K562 (cell line): ENCODE results near the gene RAP1GAP2. TPM values are rescaled to one million over a fixed set of nuclear protein-coding genes. Genes with fewer than 3 reads are reported as not detected.

Experiments
- ATAC-seq: fragments of 200-7000 bp; cut with Tn5 transposase; 3 replicates; pipeline ENCODE4 v1.9.1; 2020; ENCODE audit warnings: moderate library complexity
- BruUV-seq: library from RNA; stranded (reverse); fragments of 400-500 nt; replicated peaks from 2 replicates; lab custom pipeline; 2021; lab: Mats Ljungman, UMichigan
- CTCF ChIA-PET: fragments of 300-600 bp; formaldehyde crosslinking; extraction: SDS; loops from one replicate; lab custom pipeline; 2021; ENCODE audit warnings: low intra/inter-chr PET ratio; lab: Yijun Ruan, JAX
- POLR2A ChIA-PET: fragments of 300-600, 350-650 bp; sonication (Branson Sonifier 250); formaldehyde crosslinking; extraction: SDS; loops from one replicate; lab custom pipeline; 2021; ENCODE audit warnings: antibody characterized with exemption, inconsistent platforms; lab: Yijun Ruan, JAX
- DNase-seq, 4 experiments: peaks; one replicate each; pipeline versions ENCODE4 v3.0.0 to v3.0.0-alpha.2; 2011 to 2018; ENCODE audit warnings: low spot score in 3 of 4, mixed read lengths in 3 of 4; ENCODE audit errors: extremely low read depth in 1 of 4
- FAIRE-seq: peaks from 2 replicates; lab custom pipeline; 2011; peaks lifted over from hg19 to GRCh38; lab: Jason Lieb, UNC
- H2AFZ ChIP-seq: 2 replicates; pipeline ENCODE4 v1.6.0; 2011; ENCODE audit warnings: low read depth, low read length, control low read depth, inconsistent platforms
- H3K27ac ChIP-seq: fragments of 200-600 bp; 3 replicates; pipeline ENCODE4 v1.8.0; 2011; ENCODE audit warnings: low read depth, mild to moderate bottlenecking, control low read depth, inconsistent platforms, low read length, moderate library complexity, mixed read lengths; ENCODE audit errors: extremely low read depth
- H3K27me3 ChIP-seq, 2 experiments: fragments of 300-600 bp in 1 of 2; 2 replicates in 1 of 2; 3 replicates in 1 of 2; pipeline versions ENCODE4 v1.6.0 to v1.8.0; 2011; ENCODE audit warnings: inconsistent platforms in 2 of 2, low read length in 2 of 2, mild to moderate bottlenecking in 1 of 2, mixed read lengths in 1 of 2, moderate library complexity in 1 of 2; ENCODE audit not compliant: control insufficient read depth in 2 of 2, insufficient read depth in 2 of 2
- H3K36me3 ChIP-seq: fragments of 300-600 bp; 3 replicates; pipeline ENCODE4 v1.8.0; 2011; ENCODE audit warnings: mild to moderate bottlenecking, low read length, inconsistent platforms; ENCODE audit not compliant: control insufficient read depth, insufficient read depth
- H3K4me1 ChIP-seq, 2 experiments: fragments of 200-600 bp in 1 of 2; replicated peaks in 1 of 2; 2 replicates in 1 of 2; 3 replicates in 1 of 2; pipeline versions ENCODE4 v1.5.1 to v1.8.0; 2011; ENCODE audit warnings: inconsistent platforms in 2 of 2, low read length in 2 of 2, mild to moderate bottlenecking in 1 of 2, mixed read lengths in 1 of 2, moderate library complexity in 1 of 2; ENCODE audit not compliant: control insufficient read depth in 2 of 2, insufficient read depth in 2 of 2
- H3K4me2 ChIP-seq: 2 replicates; pipeline ENCODE4 v1.6.1; 2011; ENCODE audit warnings: low read length, control low read depth, inconsistent platforms, mixed read lengths; ENCODE audit not compliant: insufficient read depth
- H3K4me3 ChIP-seq: fragments of 200-600 bp; sonication (generic), shearing (Covaris generic); 2 replicates; pipeline ENCODE4 v1.5.1; 2016; ENCODE audit warnings: control low read depth, inconsistent platforms
- H3K79me2 ChIP-seq: fragments of 200-600 bp; 3 replicates; pipeline ENCODE4 v1.8.0; 2011; ENCODE audit warnings: low read length, inconsistent platforms; ENCODE audit not compliant: control insufficient read depth, insufficient read depth
- H3K9ac ChIP-seq, 2 experiments: 2 replicates each; pipeline versions ENCODE4 v1.6.0 to v1.6.1; 2011; ENCODE audit warnings: low read depth in 2 of 2, low read length in 2 of 2, control low read depth in 1 of 2, inconsistent platforms in 1 of 2, mild to moderate bottlenecking in 1 of 2, mixed read lengths in 1 of 2; ENCODE audit not compliant: insufficient read depth in 1 of 2
- H3K9me1 ChIP-seq: one replicate; pipeline ENCODE4 v1.6.0; 2011; ENCODE audit warnings: inconsistent platforms, mild to moderate bottlenecking, low read length, moderate library complexity; ENCODE audit not compliant: control insufficient read depth, insufficient read depth
- H3K9me3 ChIP-seq: replicated peaks from 2 replicates; pipeline ENCODE4 v1.5.1; 2011; ENCODE audit warnings: low read depth, low read length, inconsistent platforms; ENCODE audit not compliant: control insufficient read depth, insufficient read depth
- H4K20me1 ChIP-seq: replicated peaks from 2 replicates; pipeline ENCODE4 v1.6.1; 2011; ENCODE audit warnings: low read length, inconsistent platforms, mixed read lengths; ENCODE audit not compliant: control insufficient read depth, insufficient read depth
- CHD1 ChIP-seq: fragments of 200-600 bp; sonication (generic); IDR thresholded peaks from one replicate; pipeline ENCODE4 v1.6.1; 2012; ENCODE audit warnings: mild to moderate bottlenecking, moderate library complexity, low read length, inconsistent platforms
- ELF4 ChIP-seq: fragments of 450-650 bp; formaldehyde crosslinking; IDR thresholded peaks from 2 replicates; pipeline ENCODE4 v1.4.0; 2022; ENCODE audit warnings: missing genetic modification characterization
- ESRRB ChIP-seq: fragments of 250-450 bp; sonication (Bioruptor Pico); IDR thresholded peaks from 2 replicates; pipeline ENCODE4 v1.5.0; 2020; ENCODE audit warnings: mild to moderate bottlenecking, moderate library complexity, borderline replicate concordance
- EZH2 ChIP-seq: IDR thresholded peaks from 2 replicates; pipeline ENCODE4 v1.6.1; 2012; ENCODE audit warnings: low read depth, mild to moderate bottlenecking, inconsistent platforms, low read length, borderline replicate concordance
- GABPB2 ChIP-seq: fragments of 250-450 bp; sonication (Bioruptor Pico); conservative IDR thresholded peaks from 2 replicates; pipeline ENCODE4 v1.5.1; 2021; ENCODE audit warnings: mild to moderate bottlenecking
- KLF10 ChIP-seq: fragments of 250-450 bp; sonication (Bioruptor Pico); IDR thresholded peaks from 2 replicates; pipeline ENCODE4 v1.6.1; 2021; ENCODE audit warnings: matching md5 sums
- NFE2 ChIP-seq: IDR thresholded peaks from 2 replicates; pipeline ENCODE4 v1.6.1; 2014; ENCODE audit warnings: antibody characterized with exemption, low read depth
- NFIX ChIP-seq: fragments of 250-450 bp; sonication (Bioruptor Pico); IDR thresholded peaks from 2 replicates; pipeline ENCODE4 v1.4.0; 2020; ENCODE audit warnings: low read depth, mild to moderate bottlenecking, moderate library complexity
- SREBF2 ChIP-seq: sonication (generic); formaldehyde crosslinking; IDR thresholded peaks from 2 replicates; pipeline ENCODE4 v1.4.0; 2020; ENCODE audit warnings: mild to moderate bottlenecking, missing genetic modification reagents
- ZBTB17 ChIP-seq: fragments of 450-650 bp; formaldehyde crosslinking; IDR thresholded peaks from 2 replicates; pipeline ENCODE4 v1.4.0; 2020; ENCODE audit warnings: mild to moderate bottlenecking
- ZBTB7A ChIP-seq: IDR thresholded peaks from 2 replicates; pipeline ENCODE4 v1.6.1; 2011; ENCODE audit warnings: low read depth, mild to moderate bottlenecking, low read length, moderate library complexity, borderline replicate concordance; ENCODE audit not compliant: control insufficient read depth
- ZEB2 ChIP-seq: fragments of 450-650 bp; IDR thresholded peaks from 2 replicates; pipeline ENCODE4 v1.6.1; 2016
- ZNF224 ChIP-seq: sonication (generic); formaldehyde crosslinking; IDR thresholded peaks from 2 replicates; pipeline ENCODE4 v1.8.0; 2022; ENCODE audit warnings: mild to moderate bottlenecking, missing genetic modification reagents
- ZNF512 ChIP-seq: IDR thresholded peaks from 2 replicates; pipeline ENCODE4 v1.6.1; 2016; ENCODE audit warnings: missing genetic modification characterization, missing compliant biosample characterization
- ZNF707 ChIP-seq: fragments of 250-450 bp; sonication (Bioruptor Pico); conservative IDR thresholded peaks from 2 replicates; pipeline ENCODE4 v1.8.0; 2022; ENCODE audit warnings: inconsistent platforms, mild to moderate bottlenecking, moderate library complexity
- WGBS: fragments of 100-300 bp; shearing (Covaris generic); methylation state at CpG from one replicate; pipeline ENCODE4 v1.1.6; 2016; ENCODE audit warnings: low coverage, mixed read lengths; ENCODE audit not compliant: insufficient coverage; ENCODE audit errors: missing lambda C conversion rate; 5-methylcytosine and 5-hydroxymethylcytosine counted together
- in situ Hi-C: fragments of 300-500 bp; cut with MboI; formaldehyde crosslinking; loops from 4 replicates; pipeline ENCODE4 v1.15.0; 2018; ENCODE audit warnings: inconsistent platforms, mixed read lengths
- intact Hi-C: fragments of 100-400 bp; cut with micrococcal nuclease; formaldehyde crosslinking; loops from 2 replicates; pipeline ENCODE4 v1.14.2; 2022
- polyA plus RNA-seq, 8 experiments: library from polyadenylated mRNA; depleted of rRNA in 4 of 8; stranded (reverse) in 5 of 8; unstranded in 3 of 8; fragments of >200 nt; fragmentation: Nextera tagmentation in 2 of 8; fragmentation: Illumina TruSeq in 1 of 8; extraction: Ambion mirVana in 2 of 8; extraction: Trizol in 1 of 8; gene quantifications; 2 replicates each; pipeline versions ENCODE4 v1.2.1 to v1.2.3, GENCODE V29; 2011 to 2014; ENCODE audit warnings: inconsistent platforms in 1 of 8, missing spikeins in 1 of 8
- total RNA-seq, 7 experiments: library from RNA; depleted of rRNA in 6 of 7; stranded (reverse); fragments of >200 nt in 6 of 7; fragmentation: Illumina TruSeq in 2 of 7; extraction: Trizol in 2 of 7; gene quantifications; 2 replicates each; pipeline versions ENCODE4 v1.2.1 to v1.2.3, GENCODE V29; 2011 to 2021; ENCODE audit warnings: low replicate concordance in 1 of 7

Gene RAP1GAP2
- total and polyA plus RNA-seq, 9 of the 15 experiments (the other 6 are each of a cell fraction or from before 2014, with no cell fraction given): 0.01 to 1.3 (median 0.42) TPM; not detected in 1

GRCh38 chr17:3033248-3033640 is 237.0 kb downstream of the RAP1GAP2 start:
- BruUV-seq: no TSS peak
- CTCF ChIA-PET: no interaction called here
- Histone ChIP-seq H3K9ac (no peak overlapping the region), H3K4me3 (no peak overlapping the region), H3K9me1 (no peaks in the 10 kb centered on the region), H3K27me3 (peaks cover 0 to 29% of the 10 kb centered on the region in 2 experiments; a peak in 2 of 5 replicates), H2AFZ (no peak overlapping the region), H3K36me3 (no peaks in the 10 kb centered on the region), H4K20me1 (peaks cover 4% of the 10 kb centered on the region; the same call in 1 of the 2 replicates), H3K79me2 (no peaks in the 10 kb centered on the region), H3K27ac (no peak overlapping the region), H3K4me2 (no peak overlapping the region), H3K9me3 (no peaks in the 10 kb centered on the region), H3K4me1 (no peaks in the 10 kb centered on the region)
- no peak for DNase-seq
- WGBS: 7% methylated on average over 5 of the region's 15 CpGs
- in situ Hi-C loops: no loop called here
- no peak for ATAC-seq
- intact Hi-C loops: no loop called here
- TF ChIP-seq ESRRB (CRISPR knock-in tag): no peak
- TF ChIP-seq ZNF224: no peak
- TF ChIP-seq NFE2: no peak
- no peak for TF ChIP-seq ZNF512
- TF ChIP-seq CHD1: no peak
- no peak for TF ChIP-seq ZNF707
- TF ChIP-seq ZBTB17 (CRISPR knock-in tag): no peak
- no peak for TF ChIP-seq KLF10
- no peak for TF ChIP-seq SREBF2 (CRISPR knock-in tag)
- no peak for TF ChIP-seq ZEB2
- no peak for TF ChIP-seq ELF4 (CRISPR knock-in tag)
- no peak for TF ChIP-seq EZH2
- no peak for TF ChIP-seq GABPB2 (CRISPR knock-in tag)
- no peak for TF ChIP-seq ZBTB7A
- no peak for TF ChIP-seq NFIX (CRISPR knock-in tag)
- FAIRE-seq: no peak
- POLR2A ChIA-PET: no interaction called here
